HEK293 (cell line): Measurements from ENCODE around the gene MAPK12.
A peak's percentile ranks its signal among the peaks of the same experiment; 100 is the strongest.

Source experiments
- CTCF ChIA-PET: fragments of 350-600 bp; formaldehyde crosslinking; extraction: SDS; loops from one replicate; lab custom pipeline; 2021; ENCODE audit warnings: antibody characterized with exemption; lab: Yijun Ruan, JAX
- POLR2A ChIA-PET: fragments of 300-600 bp; formaldehyde crosslinking; extraction: SDS; loops from one replicate; lab custom pipeline; 2020; ENCODE audit warnings: antibody characterized with exemption, inconsistent platforms; lab: Yijun Ruan, JAX
- H3K27ac ChIP-seq: fragments of 200-500 bp; sonication (Bioruptor generic); 2 replicates; pipeline ENCODE4 v1.5.1; 2014; ENCODE audit warnings: low read depth, low read length, control low read depth, inconsistent platforms; ENCODE audit errors: extremely low read depth
- H3K36me3 ChIP-seq, 2 experiments: fragments of 200-500 bp in 1 of 2; sonication (Bioruptor generic) in 1 of 2; 1 replicate in 1 of 2; 2 replicates in 1 of 2; pipeline ENCODE4 v1.5.1; 2014 to 2017; ENCODE audit warnings: inconsistent platforms in 2 of 2, low read length in 2 of 2; ENCODE audit not compliant: control insufficient read depth in 2 of 2, insufficient read depth in 1 of 2
- H3K4me1 ChIP-seq: fragments of 200-500 bp; sonication (Bioruptor generic); 2 replicates; pipeline ENCODE4 v1.5.1; 2014; ENCODE audit warnings: mild to moderate bottlenecking, low read length, inconsistent platforms; ENCODE audit not compliant: control insufficient read depth, insufficient read depth
- H3K4me3 ChIP-seq: 2 replicates; pipeline ENCODE4 v1.5.1; 2011; ENCODE audit warnings: low read depth, mild to moderate bottlenecking, control low read depth, low read length, moderate library complexity
- H3K9me3 ChIP-seq: fragments of 200-500 bp; sonication (Bioruptor generic); 2 replicates; pipeline ENCODE4 v1.5.1; 2014; ENCODE audit warnings: low read depth, low read length, inconsistent platforms; ENCODE audit not compliant: control insufficient read depth, insufficient read depth
- BCL11A ChIP-seq: fragments of 450-650 bp; formaldehyde crosslinking; IDR thresholded peaks from 2 replicates; pipeline ENCODE4 v1.5.1; 2016; ENCODE audit warnings: low read depth, missing biosample characterization, missing genetic modification characterization
- EGR2 ChIP-seq: fragments of 450-650 bp; formaldehyde crosslinking; IDR thresholded peaks from 2 replicates; pipeline ENCODE4 v1.5.1; 2016; ENCODE audit warnings: low read depth, missing biosample characterization, missing genetic modification characterization
- GFI1B ChIP-seq: fragments of 450-650 bp; formaldehyde crosslinking; IDR thresholded peaks from 2 replicates; pipeline ENCODE4 v1.5.1; 2016; ENCODE audit warnings: missing biosample characterization, missing genetic modification characterization
- GLIS1 ChIP-seq: fragments of 450-650 bp; formaldehyde crosslinking; IDR thresholded peaks from 2 replicates; pipeline ENCODE4 v1.5.1; 2016; ENCODE audit warnings: missing biosample characterization, missing genetic modification characterization
- GLIS2 ChIP-seq: fragments of 450-650 bp; formaldehyde crosslinking; IDR thresholded peaks from 2 replicates; pipeline ENCODE4 v1.5.1; 2016; ENCODE audit warnings: missing biosample characterization, missing genetic modification characterization
- HOXC10 ChIP-seq: sonication (generic); formaldehyde crosslinking; IDR thresholded peaks from 2 replicates; pipeline ENCODE4 v1.8.1; 2023; ENCODE audit warnings: mild to moderate bottlenecking, missing genetic modification reagents
- KLF1 ChIP-seq: fragments of 450-650 bp; formaldehyde crosslinking; IDR thresholded peaks from 2 replicates; pipeline ENCODE4 v1.5.1; 2016; ENCODE audit warnings: missing biosample characterization, missing genetic modification characterization
- KLF17 ChIP-seq: fragments of 450-650 bp; formaldehyde crosslinking; IDR thresholded peaks from 2 replicates; pipeline ENCODE4 v1.5.1; 2016; ENCODE audit warnings: missing biosample characterization, missing genetic modification characterization
- KLF8 ChIP-seq: fragments of 450-650 bp; formaldehyde crosslinking; IDR thresholded peaks from 2 replicates; pipeline ENCODE4 v1.5.1; 2016; ENCODE audit warnings: missing biosample characterization, missing genetic modification characterization
- PATZ1 ChIP-seq: fragments of 450-650 bp; formaldehyde crosslinking; IDR thresholded peaks from 2 replicates; pipeline ENCODE4 v1.5.1; 2016; ENCODE audit warnings: missing biosample characterization, missing genetic modification characterization
- PRDM1 ChIP-seq: fragments of 450-650 bp; formaldehyde crosslinking; IDR thresholded peaks from 2 replicates; pipeline ENCODE4; 2016; ENCODE audit warnings: missing biosample characterization, missing genetic modification characterization
- SP2 ChIP-seq: fragments of 450-650 bp; formaldehyde crosslinking; IDR thresholded peaks from 2 replicates; pipeline ENCODE4 v1.5.1; 2016; ENCODE audit warnings: missing biosample characterization, missing genetic modification characterization
- SP3 ChIP-seq: fragments of 450-650 bp; formaldehyde crosslinking; IDR thresholded peaks from 2 replicates; pipeline ENCODE4 v1.5.1; 2016; ENCODE audit warnings: missing biosample characterization, missing genetic modification characterization
- WT1 ChIP-seq: fragments of 450-650 bp; formaldehyde crosslinking; IDR thresholded peaks from 2 replicates; pipeline ENCODE4 v1.5.1; 2016; ENCODE audit warnings: missing biosample characterization, missing genetic modification characterization
- ZBTB1 ChIP-seq: fragments of 450-650 bp; formaldehyde crosslinking; IDR thresholded peaks from 2 replicates; pipeline ENCODE4 v1.5.1; 2016; ENCODE audit warnings: missing biosample characterization, missing genetic modification characterization
- ZBTB44 ChIP-seq: fragments of 450-650 bp; IDR thresholded peaks from 2 replicates; pipeline ENCODE4 v1.5.1; 2018; ENCODE audit warnings: missing biosample characterization, mild to moderate bottlenecking, missing genetic modification characterization
- ZNF133 ChIP-seq: fragments of 450-650 bp; formaldehyde crosslinking; IDR thresholded peaks from 2 replicates; pipeline ENCODE4 v1.5.1; 2016; ENCODE audit warnings: missing biosample characterization, missing genetic modification characterization
- ZNF169 ChIP-seq: fragments of 450-650 bp; formaldehyde crosslinking; IDR thresholded peaks from 2 replicates; pipeline ENCODE4 v1.5.1; 2016; ENCODE audit warnings: missing biosample characterization, missing genetic modification characterization
- ZNF19 ChIP-seq: fragments of 450-650 bp; formaldehyde crosslinking; IDR thresholded peaks from 2 replicates; pipeline ENCODE4; 2016; ENCODE audit warnings: missing biosample characterization, missing genetic modification characterization, low read depth
- ZNF324 ChIP-seq: fragments of 450-650 bp; formaldehyde crosslinking; IDR thresholded peaks from 2 replicates; pipeline ENCODE4 v1.5.1; 2016; ENCODE audit warnings: missing biosample characterization, missing genetic modification characterization
- ZNF521 ChIP-seq: fragments of 450-650 bp; formaldehyde crosslinking; IDR thresholded peaks from 2 replicates; pipeline ENCODE4 v1.5.1; 2017; ENCODE audit warnings: missing biosample characterization, mild to moderate bottlenecking, missing genetic modification characterization
- ZNF549 ChIP-seq: fragments of 450-650 bp; IDR thresholded peaks from 2 replicates; pipeline ENCODE4 v1.5.1; 2018; ENCODE audit warnings: missing biosample characterization, missing genetic modification characterization, mild to moderate bottlenecking, inconsistent platforms, moderate library complexity
- ZNF558 ChIP-seq: fragments of 450-650 bp; formaldehyde crosslinking; IDR thresholded peaks from 2 replicates; pipeline ENCODE4 v1.5.1; 2016; ENCODE audit warnings: missing biosample characterization, missing genetic modification characterization
- ZNF580 ChIP-seq: fragments of 450-650 bp; formaldehyde crosslinking; IDR thresholded peaks from 2 replicates; pipeline ENCODE4 v1.5.1; 2016; ENCODE audit warnings: missing biosample characterization, missing genetic modification characterization
- ZNF626 ChIP-seq: fragments of 450-650 bp; sonication (Bioruptor Pico); formaldehyde crosslinking; IDR thresholded peaks from 2 replicates; pipeline ENCODE4 v1.5.1; 2018; ENCODE audit warnings: missing biosample characterization, missing genetic modification characterization, inconsistent platforms
- ZNF837 ChIP-seq: fragments of 450-650 bp; formaldehyde crosslinking; IDR thresholded peaks from 2 replicates; pipeline ENCODE4 v1.5.1; 2016; ENCODE audit warnings: missing biosample characterization, missing genetic modification characterization

MAPK12 gene

GRCh38 chr22:50308597-50308935, 47.1 kb upstream of the MAPK12 start:
- 0 out of 2 replicates have a peak overlapping the region, but pooled peaks have one; percentile 34 for H3K27ac ChIP-seq
- POLR2A ChIA-PET: interaction anchor here (1.2 kb wide), 1 partner anchor 15 kb away, joined by 6 read pairs; no protein-coding TSS in a partner anchor
- H3K4me1 ChIP-seq: peaks cover 20% of the 10 kb centered on the region
- TF ChIP-seq KLF8 (tag by site-specific recombination) (peak; percentile 81), ZNF580 (no peak), SP3 (tag by site-specific recombination) (peak; percentile 35; the same call in 1 of the 2 replicates), PRDM1 (tag by site-specific recombination) (no peak), ZNF133 (no peak), KLF17 (tag by site-specific recombination) (peak; percentile 61), SP2 (peak; percentile 76), KLF1 (peak; percentile 87), ZBTB1 (tag by site-specific recombination) (no peak), ZNF626 (no peak), EGR2 (tag by site-specific recombination) (peak; percentile 34), PATZ1 (tag by site-specific recombination) (peak; percentile 38; the same call in 1 of the 2 replicates), GLIS1 (tag by site-specific recombination) (0 out of 2 replicates have a peak, but pooled peaks have one; percentile 3), ZNF549 (no peak), ZBTB44 (tag by site-specific recombination) (no peak), ZNF837 (no peak)
- CTCF ChIA-PET: interaction anchor here (1.1 to 1.4 kb wide), 3 partner anchors 18 to 66 kb away, joined by 3 to 4 read pairs (median 3); partner anchors contain the start of gene DENND6B
- peaks cover 0 to 17% of the 10 kb centered on the region in 2 experiments; a peak in 1 of 3 replicates for H3K36me3 ChIP-seq
- no peaks in the 10 kb centered on the region for H3K9me3 ChIP-seq
- no peak overlapping the region for H3K4me3 ChIP-seq

- Histone ChIP-seq H3K4me3 (no peak overlapping the region), H3K36me3 (peaks cover 0 to 22% of the 10 kb centered on the region in 2 experiments; a peak in 1 of 3 replicates), H3K27ac (peak overlapping the region; percentile 34; the same call in 1 of the 2 replicates), H3K9me3 (no peaks in the 10 kb centered on the region), H3K4me1 (peaks cover 21% of the 10 kb centered on the region)
- ChIA-PET POLR2A (interaction anchor here (0.6 to 4.7 kb wide), 16 partner anchors 9 to 346 kb away, joined by 3 to 37 read pairs (median 6); partner anchors contain the start of genes HDAC10, LMF2, NCAPH2 and TUBGCP6), CTCF (interaction anchor here (0.8 to 1.1 kb wide), 3 partner anchors 32 to 66 kb away, joined by 3 to 4 read pairs (median 3); no protein-coding TSS in a partner anchor)
- TF ChIP-seq ZNF626 (no peak), PATZ1 (tag by site-specific recombination) (peak; percentile 61), GLIS1 (tag by site-specific recombination) (peak; percentile 11; the same call in 1 of the 2 replicates), ZNF19 (tag by site-specific recombination) (no peak), GFI1B (tag by site-specific recombination) (no peak), ZNF324 (tag by site-specific recombination) (no peak), GLIS2 (tag by site-specific recombination) (peak; percentile 76), ZNF558 (tag by site-specific recombination) (no peak), ZNF169 (tag by site-specific recombination) (no peak), BCL11A (peak; percentile 55; the same call in 1 of the 2 replicates), ZNF521 (tag by site-specific recombination) (no peak), WT1 (tag by site-specific recombination) (0 out of 2 replicates have a peak, but pooled peaks have one; percentile 26), HOXC10 (no peak)
Observed at GRCh38 chr22:50307890-50308596, 46.6 kb upstream of the MAPK12 start.
